NCI-H748 (cell line): ENCODE measurements around the gene ADAM12.
"Not testable (repeated sequence)": the region's sequence is repeated elsewhere in the genome, so short reads cannot be mapped to it uniquely, and the experiment has no call there.

Experiments
- DNase-seq: peaks from one replicate; lab custom pipeline; 2025; ENCODE audit not compliant: unreplicated experiment; lab: John Stamatoyannopoulos, UW

Gene ADAM12

DNA sequence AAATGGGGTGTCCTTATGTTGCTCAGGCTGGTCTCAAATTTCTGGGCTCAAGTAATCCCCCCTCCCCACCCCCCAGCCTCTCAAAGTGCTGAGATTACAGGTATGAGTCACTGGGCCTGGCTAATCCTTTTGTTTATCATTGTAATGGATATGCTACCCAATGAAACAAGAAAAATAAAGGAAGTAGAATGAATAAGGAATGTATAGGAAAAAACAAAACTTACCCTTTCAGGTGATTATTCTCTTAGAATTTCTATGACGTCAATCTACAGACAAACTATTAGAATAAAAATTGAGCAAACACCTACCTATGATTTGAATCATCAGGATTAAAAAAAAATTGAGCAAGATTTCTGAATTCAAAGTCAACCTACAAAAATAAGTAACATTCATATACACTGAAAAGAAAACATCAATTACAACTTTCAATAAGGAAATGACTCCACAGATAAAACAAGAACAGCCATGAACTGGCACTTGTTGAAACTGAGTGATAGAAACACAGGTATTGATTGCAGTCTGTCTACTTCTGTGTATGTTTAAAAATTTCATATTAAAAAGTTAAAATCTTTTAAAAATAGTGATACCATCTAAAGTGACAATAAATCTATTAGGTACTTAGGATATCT lies 12.2 kb downstream of the ADAM12 start:
- no peak for DNase-seq

DNA sequence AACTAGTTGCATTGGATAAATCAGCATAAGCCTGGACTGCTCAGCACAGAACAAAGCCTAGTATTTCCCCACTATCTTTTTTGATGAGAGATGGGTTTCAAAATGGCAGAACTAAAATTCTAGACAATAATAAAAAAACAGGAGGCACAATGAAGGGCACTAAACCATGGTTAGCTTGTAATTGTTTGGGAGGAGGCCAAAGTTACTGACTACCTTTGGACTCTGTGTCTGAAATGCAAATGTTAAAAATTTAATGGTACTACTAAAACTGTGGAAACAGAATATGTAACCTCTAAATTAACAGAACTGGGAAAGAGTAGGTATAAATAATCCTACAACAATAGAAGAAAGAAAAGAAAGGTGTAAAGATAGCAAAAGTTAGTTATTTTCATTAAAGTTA lies 13.0 kb downstream of the ADAM12 start:
- DNase-seq: no peak

DNA sequence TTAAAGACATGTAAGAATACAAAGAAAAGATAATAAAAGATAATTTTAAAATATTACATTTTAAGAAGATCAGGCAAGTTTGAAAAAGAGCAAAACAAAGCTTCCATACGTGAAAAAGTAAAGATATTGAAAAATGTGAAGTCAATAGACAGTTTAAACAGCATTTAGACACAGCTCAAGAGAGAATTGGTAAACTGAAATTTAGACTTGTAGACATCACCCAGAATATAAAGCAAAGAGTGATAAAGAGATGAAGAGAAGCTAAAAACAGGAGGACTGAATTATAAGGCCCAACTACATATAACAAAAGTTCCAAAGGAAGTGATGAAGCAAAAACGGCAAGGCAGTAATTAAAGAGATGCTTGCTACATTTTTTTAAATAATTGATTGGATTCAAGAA lies 13.8 kb downstream of the ADAM12 start:
- DNase-seq: no peak

GRCh38 chr10:126373972-126374371 lies 14.3 kb downstream of the ADAM12 start:
- no peak for DNase-seq

DNA sequence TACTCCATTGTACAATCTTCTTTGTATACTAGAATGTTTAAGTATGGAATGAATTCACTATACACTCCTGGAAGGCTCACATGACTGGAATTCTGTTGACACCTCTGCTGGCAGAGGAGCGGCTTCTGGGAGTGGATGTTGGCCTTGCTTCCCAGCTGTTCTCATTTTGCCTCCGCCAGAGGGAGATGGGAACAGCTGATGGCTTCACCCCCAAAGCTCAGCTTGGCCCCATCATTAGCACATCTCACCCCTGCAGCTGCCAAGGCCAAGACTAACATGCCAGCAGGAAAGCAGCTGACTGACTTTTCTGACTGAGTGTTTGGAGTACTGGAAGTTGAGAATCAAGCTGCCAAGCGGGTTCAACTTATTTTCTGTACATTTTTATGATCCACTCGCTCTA lies 15.1 kb downstream of the ADAM12 start:
- DNase-seq: no peak

DNA sequence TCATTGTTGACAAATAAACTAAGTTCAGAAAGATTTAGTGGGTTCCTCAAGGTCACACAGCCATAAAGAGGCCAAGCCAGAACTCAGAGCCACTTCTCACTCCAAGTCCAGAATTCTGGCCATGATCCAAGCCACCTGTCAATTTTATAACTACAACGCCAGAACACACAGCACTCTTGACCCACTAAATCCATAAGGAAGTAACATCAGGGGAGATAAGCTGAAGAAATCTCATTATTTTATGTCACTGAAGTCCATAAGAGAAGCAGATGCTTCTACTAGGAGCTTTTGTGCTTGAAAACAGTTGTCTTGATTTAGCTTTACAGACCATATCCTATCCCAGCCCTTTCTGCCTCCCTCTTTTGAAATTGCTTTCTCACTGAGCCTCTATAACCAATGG lies 15.9 kb downstream of the ADAM12 start:
- no peak for DNase-seq

- no peak for DNase-seq
Observed at GRCh38 chr10:126369125-126369710, 19.1 kb downstream of the ADAM12 start.

GRCh38 chr10:126357169-126357568 lies 31.1 kb downstream of the ADAM12 start:
- no peak for DNase-seq

DNA sequence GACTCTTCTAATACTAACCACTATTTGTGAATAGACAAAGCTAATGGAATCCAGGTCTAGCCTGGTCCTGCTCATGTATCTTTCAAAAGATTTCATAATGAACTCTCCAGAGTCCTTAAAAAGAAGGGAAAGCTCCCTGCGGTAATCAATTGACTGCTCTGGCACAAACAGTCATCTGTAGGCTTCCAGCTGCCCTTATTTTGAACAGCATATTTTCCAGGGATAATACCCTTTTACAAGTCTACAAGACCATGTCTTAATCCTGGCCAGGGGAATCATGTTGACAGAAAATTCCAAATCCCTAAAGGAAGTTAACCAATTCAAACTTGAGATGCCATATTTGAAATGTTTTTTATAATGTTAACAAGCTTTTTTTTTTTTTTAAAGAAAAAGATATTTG lies 34.6 kb downstream of the ADAM12 start:
- no peak for DNase-seq

DNA sequence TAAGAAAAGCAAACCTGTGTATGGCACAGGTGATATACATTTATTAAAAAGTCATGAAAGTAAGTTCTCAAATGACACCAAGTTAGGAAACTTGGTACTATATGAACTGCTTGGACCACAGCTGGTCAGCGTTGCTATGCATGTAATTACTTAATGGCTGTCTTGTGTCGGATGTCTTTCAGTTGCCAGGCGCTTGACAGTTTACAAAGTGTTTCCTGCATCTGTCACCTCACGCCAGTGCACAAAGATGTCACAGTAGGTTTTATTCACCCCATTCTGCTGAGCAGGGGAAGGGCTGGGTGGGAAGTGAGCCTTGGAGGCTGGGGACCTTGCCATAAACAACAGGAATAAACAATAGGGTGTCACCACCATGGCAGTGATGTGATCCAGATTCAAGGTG lies 35.8 kb downstream of the ADAM12 start:
- peak; percentile 24 for DNase-seq

- no peak for DNase-seq
Observed at GRCh38 chr10:126351021-126351420, 37.3 kb downstream of the ADAM12 start.

DNA sequence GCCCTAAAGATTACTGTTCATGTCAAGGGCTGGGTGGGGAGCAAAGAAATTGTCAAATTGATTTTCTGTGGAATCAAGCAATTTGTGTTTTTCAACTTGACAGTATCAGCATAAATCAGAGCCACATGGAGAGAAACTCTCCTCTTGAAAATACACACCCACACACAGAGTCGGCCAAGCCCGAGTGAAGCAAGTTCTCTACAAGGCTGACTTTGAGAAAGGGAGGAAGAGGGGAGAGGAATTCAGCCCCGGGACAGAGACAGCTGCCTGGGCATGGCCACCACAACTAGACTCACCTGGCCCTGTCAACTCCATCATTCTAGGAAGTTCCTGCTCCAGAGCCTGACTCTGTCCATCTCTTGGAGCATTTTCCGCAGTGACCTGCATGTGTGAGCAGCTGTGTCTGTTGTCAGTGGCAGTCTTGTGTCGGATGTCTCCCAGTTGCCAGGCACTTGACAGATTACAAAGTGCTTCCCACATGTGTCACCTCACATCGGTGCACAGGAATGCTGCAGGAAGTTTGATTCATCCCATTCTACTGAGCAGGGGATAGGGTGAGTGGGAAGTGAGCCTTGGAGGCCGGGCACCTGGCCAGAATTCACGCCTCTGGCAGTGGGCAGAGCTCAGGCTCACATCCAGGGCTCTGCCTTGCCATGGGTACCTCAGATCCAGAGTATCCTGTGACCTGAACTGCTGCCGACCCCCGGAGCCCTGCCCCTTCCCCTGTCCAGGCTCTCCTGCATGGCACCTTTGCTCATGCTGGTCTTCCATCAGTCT lies 37.9 kb downstream of the ADAM12 start:
- DNase-seq: no peak

GRCh38 chr10:126349676-126350075 lies 38.6 kb downstream of the ADAM12 start:
- DNase-seq: no peak

- no peak for DNase-seq
Observed at GRCh38 chr10:126349101-126349500, 39.2 kb downstream of the ADAM12 start.

- not testable (repeated sequence) for DNase-seq
Observed at GRCh38 chr10:126343496-126343895, 44.8 kb downstream of the ADAM12 start.

DNA sequence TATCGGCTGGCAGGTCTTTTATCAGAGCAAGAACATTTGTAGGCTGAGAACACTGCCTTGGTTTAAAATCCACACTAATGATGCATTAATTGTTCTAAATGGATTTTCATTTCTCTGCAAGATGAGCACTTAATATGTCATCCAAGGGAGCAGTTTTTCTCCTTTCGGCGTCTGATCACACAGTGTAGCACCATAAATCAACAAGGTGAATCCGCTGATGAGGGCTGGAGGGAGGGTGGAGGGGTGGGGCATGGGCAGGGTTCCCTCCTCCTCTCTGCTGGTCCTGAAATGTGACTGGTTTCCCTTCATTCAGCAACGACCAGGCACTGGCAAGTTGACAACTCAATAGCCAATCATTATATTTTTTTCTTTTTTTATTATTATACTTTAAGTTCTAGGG lies 45.6 kb downstream of the ADAM12 start:
- peak; percentile 4 for DNase-seq

DNA sequence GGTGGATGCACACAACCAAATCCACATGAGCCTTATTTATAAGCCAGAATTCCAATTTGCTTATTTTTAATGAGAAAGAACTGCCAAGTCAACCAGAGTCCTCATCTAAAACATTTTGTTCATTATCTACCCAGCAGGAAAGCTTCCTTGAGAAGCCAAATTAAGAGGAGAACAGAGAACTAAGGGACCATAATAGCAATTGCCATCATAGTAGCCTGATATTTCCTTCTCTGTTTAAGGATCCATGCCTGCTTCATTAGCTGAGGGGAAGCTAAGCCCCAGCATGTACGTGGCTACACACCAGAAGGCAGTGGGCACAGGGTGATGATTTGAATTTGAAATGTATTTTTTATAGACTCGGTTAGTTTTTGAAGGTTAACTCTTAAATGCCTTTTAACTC lies 46.8 kb downstream of the ADAM12 start:
- DNase-seq: no peak

DNA sequence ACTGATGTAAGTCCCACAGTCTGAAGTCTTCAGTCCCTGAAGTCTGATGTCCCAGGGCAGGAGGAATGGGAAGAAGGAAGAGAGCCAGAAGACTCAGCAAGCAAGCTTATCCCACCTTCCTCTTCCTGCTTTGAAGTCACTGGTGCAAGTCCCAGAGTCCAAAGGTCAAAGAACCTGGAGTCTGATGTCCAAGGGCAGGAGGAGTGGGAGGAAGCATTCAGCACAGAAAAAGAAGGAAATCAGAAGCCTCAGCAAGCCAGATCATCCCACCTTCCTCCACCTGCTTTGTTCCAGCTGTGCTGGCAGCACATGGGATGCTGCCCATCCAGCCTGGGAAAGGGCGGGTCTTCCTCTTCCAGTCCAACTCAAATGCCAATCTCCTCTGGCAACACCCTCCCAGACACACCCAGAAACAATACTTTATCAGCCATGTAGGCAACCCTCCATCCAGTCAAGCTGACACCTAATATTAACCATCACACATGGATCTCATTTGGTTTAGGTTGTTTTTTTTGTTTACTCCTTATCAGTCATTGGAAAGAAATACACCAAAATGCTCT lies 50.9 kb downstream of the ADAM12 start:
- no peak for DNase-seq

DNA sequence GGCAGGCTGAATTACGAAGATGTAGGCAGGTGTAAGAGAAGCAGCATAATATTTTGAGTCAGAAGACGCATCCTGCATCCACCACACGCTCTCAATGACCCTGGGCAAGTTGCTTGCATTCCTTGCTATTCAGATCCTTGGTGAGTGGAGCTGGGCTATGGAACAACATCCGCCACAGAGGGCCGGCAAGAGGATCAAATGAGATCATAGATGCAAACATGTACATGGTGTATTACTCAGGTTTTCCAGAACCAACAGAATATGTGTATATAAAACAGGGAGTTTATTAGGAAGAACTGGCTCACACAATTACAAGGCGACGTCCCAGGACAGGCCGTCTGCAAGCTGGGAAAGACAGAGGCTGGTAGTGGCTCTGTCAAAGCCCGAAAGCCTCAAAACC lies 51.5 kb downstream of the ADAM12 start:
- DNase-seq: no peak

DNA sequence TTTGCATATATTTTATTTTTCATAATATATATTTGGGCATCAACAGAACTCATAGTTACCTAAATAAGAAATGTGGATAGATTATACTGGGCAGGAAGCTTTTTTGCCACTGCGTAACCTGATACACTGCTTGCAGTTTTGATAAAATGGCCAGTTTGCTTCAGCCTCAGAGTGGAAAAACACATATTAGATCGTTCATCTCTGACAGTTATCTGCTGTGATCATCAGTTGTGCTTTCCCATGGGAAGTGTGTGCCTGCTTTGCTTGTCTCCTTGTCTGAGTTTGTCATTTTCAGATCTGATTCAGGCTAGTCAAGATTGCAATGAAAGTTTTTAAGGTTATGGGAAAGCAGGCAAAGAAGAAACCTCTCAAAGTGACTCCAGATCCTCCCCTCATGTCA lies 54.0 kb downstream of the ADAM12 start:
- no peak for DNase-seq

DNA sequence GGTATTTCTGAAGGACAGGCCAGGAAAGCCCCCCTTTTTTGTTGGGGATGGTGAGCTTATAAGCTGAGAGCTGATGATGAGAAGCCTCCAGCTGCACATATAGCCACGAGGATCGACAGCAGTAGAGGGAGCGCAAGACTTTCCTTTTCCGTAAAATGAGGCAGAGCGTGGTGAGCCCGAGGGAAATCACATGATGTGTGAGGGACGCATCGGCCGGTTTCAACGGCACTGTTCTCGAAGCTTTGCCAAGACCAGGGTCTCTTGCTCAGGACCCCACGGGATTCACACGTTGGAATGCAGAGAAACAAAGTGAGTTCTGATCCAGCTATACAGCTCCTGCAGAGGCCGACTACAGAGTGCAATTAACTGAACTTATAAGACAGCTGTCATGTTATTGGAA lies 55.7 kb downstream of the ADAM12 start:
- DNase-seq: no peak

- no peak for DNase-seq
Observed at GRCh38 chr10:126331101-126331500, 57.2 kb downstream of the ADAM12 start.
